NOMO-1 treated with dmso at 0.1 percent for 144 hours (cell line): Measurements from ENCODE around the gene SERPINB6.
A peak's percentile ranks its signal among the peaks of the same experiment; 100 is the strongest.
"Not testable (repeated sequence)": the region's sequence is repeated elsewhere in the genome, so short reads cannot be mapped to it uniquely, and the experiment has no call there.

ENCODE experiments used
- DNase-seq: peaks from one replicate; lab custom pipeline; 2025; ENCODE audit not compliant: unreplicated experiment; lab: John Stamatoyannopoulos, UW

SERPINB6 gene

GRCh38 chr6:2971420-2972218, at the start of gene SERPINB6:
SERPINB6 (minus strand) TSS chr6:2971567; CDS start chr6:2959332, 12,235 bp downstream.
- no peak for DNase-seq

- DNase-seq = no peak
Measured at GRCh38 chr6:3019749-3020320, 48.5 kb upstream of the SERPINB6 start.

GRCh38 chr6:3019065-3019464, 47.7 kb upstream of the SERPINB6 start:
- peak; percentile 40 for DNase-seq

GRCh38 chr6:3017304-3017703, 45.9 kb upstream of the SERPINB6 start:
- no peak for DNase-seq

GRCh38 chr6:3016473-3017280, 45.3 kb upstream of the SERPINB6 start:
- no peak for DNase-seq

- no peak for DNase-seq
Measured at GRCh38 chr6:3015144-3015543, 43.8 kb upstream of the SERPINB6 start.

GRCh38 chr6:3014675-3015066, 43.3 kb upstream of the SERPINB6 start:
- DNase-seq = no peak

- DNase-seq = no peak
Measured at GRCh38 chr6:3013901-3014674, 42.7 kb upstream of the SERPINB6 start.

- DNase-seq = peak; percentile 59
Measured at GRCh38 chr6:3013486-3013885, 42.1 kb upstream of the SERPINB6 start.

GRCh38 chr6:3011592-3011991, 40.2 kb upstream of the SERPINB6 start:
- no peak for DNase-seq

GRCh38 chr6:3011158-3011557, 39.8 kb upstream of the SERPINB6 start:
- DNase-seq = no peak

GRCh38 chr6:3009930-3010329, 38.6 kb upstream of the SERPINB6 start:
- DNase-seq = no peak

- not testable (repeated sequence) for DNase-seq
Measured at GRCh38 chr6:3008712-3009265, 37.4 kb upstream of the SERPINB6 start.

GRCh38 chr6:3007571-3007970, 36.2 kb upstream of the SERPINB6 start:
- DNase-seq = no peak

GRCh38 chr6:3006476-3006875, 35.1 kb upstream of the SERPINB6 start:
- DNase-seq = no peak

- DNase-seq = no peak
Measured at GRCh38 chr6:3005874-3006273, 34.5 kb upstream of the SERPINB6 start.

- DNase-seq = no peak
Measured at GRCh38 chr6:3005077-3005476, 33.7 kb upstream of the SERPINB6 start.

- not testable (repeated sequence) for DNase-seq
Measured at GRCh38 chr6:3003226-3003625, 31.9 kb upstream of the SERPINB6 start.

GRCh38 chr6:3001773-3002293, 30.5 kb upstream of the SERPINB6 start:
- peak; percentile 77 for DNase-seq

- no peak for DNase-seq
Measured at GRCh38 chr6:3001146-3001772, 29.9 kb upstream of the SERPINB6 start.
